Right atrium auricular region (tissue), 2 donors: ENCODE results near the gene DDAH1. TPM values are rescaled to one million over a fixed set of nuclear protein-coding genes. Genes with fewer than 3 reads are reported as not detected.

Experiments
- DNase-seq: peaks from one replicate; pipeline ENCODE4 v3.0.0-alpha.2; 2019; ENCODE audit warnings: low spot score
- H3K27ac ChIP-seq, 2 donors: fragments of 200-600 bp; sonication (generic); 1 replicate in 1 of 2; 2 replicates in 1 of 2; pipeline ENCODE4 v1.5.1; 2016 to 2019
- H3K27me3 ChIP-seq, 2 donors: fragments of 200-600 bp; sonication (generic); one replicate each; pipeline versions ENCODE4 v1.5.1 to v1.6.0; 2017 to 2019
- H3K36me3 ChIP-seq: fragments of 200-600 bp; sonication (generic); one replicate; pipeline ENCODE4 v1.5.1; 2016
- H3K4me1 ChIP-seq, 2 donors: fragments of 200-600 bp; sonication (generic); one replicate each; pipeline versions ENCODE4 v1.5.1 to v1.6.0; 2017 to 2019
- H3K4me3 ChIP-seq, 2 donors: fragments of 200-600 bp; sonication (generic); 1 replicate in 1 of 2; 2 replicates in 1 of 2; pipeline ENCODE4 v1.5.1; 2017 to 2019; ENCODE audit warnings: mild to moderate bottlenecking in 1 of 2, moderate library complexity in 1 of 2
- H3K9me3 ChIP-seq, 2 donors: fragments of 200-600 bp; sonication (generic); one replicate each; pipeline ENCODE4 v1.5.1; 2019
- CTCF ChIP-seq, 2 donors: fragments of 200-600 bp; sonication (generic); IDR thresholded peaks; one replicate each; pipeline ENCODE4 v1.5.1; 2019; ENCODE audit warnings: antibody characterized with exemption in 2 of 2
- total RNA-seq, 2 donors: library from RNA; depleted of rRNA; stranded (reverse); fragments of >200 nt; gene quantifications; one replicate each; pipeline ENCODE4 v1.1.0, GENCODE V29; 2016

The DDAH1 gene
- total RNA-seq, 2 donors from 2014 or later = 10.8 to 18.3 TPM

- H3K27ac ChIP-seq = no peak overlapping the region
- H3K4me1 ChIP-seq = no peaks in the 10 kb centered on the region
- no peak for TF ChIP-seq CTCF (IDR thresholded peaks at IDR 0.05)
- no peaks in the 10 kb centered on the region for H3K27me3 ChIP-seq
- no peak for DNase-seq
- no peaks in the 10 kb centered on the region for H3K9me3 ChIP-seq
- H3K36me3 ChIP-seq = no peaks in the 10 kb centered on the region
- no peak overlapping the region for H3K4me3 ChIP-seq
Observed at GRCh38 chr1:85488126-85488525, 23.2 kb upstream of the DDAH1 start.

GRCh38 chr1:85485516-85485915 is 20.6 kb upstream of the DDAH1 start:
- H3K36me3 ChIP-seq = no peaks in the 10 kb centered on the region
- no peaks in the 10 kb centered on the region for H3K27me3 ChIP-seq
- DNase-seq = no peak
- H3K27ac ChIP-seq = no peak overlapping the region
- no peak for TF ChIP-seq CTCF (IDR thresholded peaks at IDR 0.05)
- H3K4me3 ChIP-seq = no peak overlapping the region
- H3K9me3 ChIP-seq = no peaks in the 10 kb centered on the region
- H3K4me1 ChIP-seq = no peaks in the 10 kb centered on the region

GRCh38 chr1:85484716-85485115 is 19.8 kb upstream of the DDAH1 start:
- H3K9me3 ChIP-seq = no peaks in the 10 kb centered on the region
- DNase-seq = no peak
- no peaks in the 10 kb centered on the region for H3K36me3 ChIP-seq
- no peak overlapping the region for H3K4me3 ChIP-seq
- TF ChIP-seq CTCF (IDR thresholded peaks at IDR 0.05) = no peak
- H3K27me3 ChIP-seq = no peaks in the 10 kb centered on the region
- H3K4me1 ChIP-seq = no peaks in the 10 kb centered on the region
- no peak overlapping the region for H3K27ac ChIP-seq

GRCh38 chr1:85484264-85484663 is 19.3 kb upstream of the DDAH1 start:
- H3K27me3 ChIP-seq = no peaks in the 10 kb centered on the region

GRCh38 chr1:85481688-85482087 is 16.7 kb upstream of the DDAH1 start:
- Histone ChIP-seq H3K9me3 (no peaks in the 10 kb centered on the region), H3K27me3 (no peaks in the 10 kb centered on the region), H3K27ac (no peak overlapping the region), H3K4me1 (no peaks in the 10 kb centered on the region), H3K4me3 (no peak overlapping the region), H3K36me3 (no peaks in the 10 kb centered on the region)
- no peak for DNase-seq
- no peak for TF ChIP-seq CTCF (IDR thresholded peaks at IDR 0.05)

More at GRCh38 chr1:85484264-85484663, 19.3 kb upstream of the DDAH1 start:
- Histone ChIP-seq H3K27ac (no peak overlapping the region), H3K4me1 (no peaks in the 10 kb centered on the region), H3K36me3 (no peaks in the 10 kb centered on the region), H3K4me3 (no peak overlapping the region), H3K9me3 (no peaks in the 10 kb centered on the region)
- TF ChIP-seq CTCF (IDR thresholded peaks at IDR 0.05) = no peak
- no peak for DNase-seq

- no peak for DNase-seq
- Histone ChIP-seq H3K27me3 (no peaks in the 10 kb centered on the region), H3K4me1 (no peaks in the 10 kb centered on the region), H3K9me3 (no peaks in the 10 kb centered on the region), H3K36me3 (no peaks in the 10 kb centered on the region), H3K4me3 (no peak overlapping the region), H3K27ac (no peak overlapping the region)
- TF ChIP-seq CTCF (IDR thresholded peaks at IDR 0.05) = no peak
Observed at GRCh38 chr1:85480566-85480965, 15.6 kb upstream of the DDAH1 start.
